Stimulated activated CD8-positive, alpha-beta memory T cell treated with anti-CD3 and anti-CD28 coated beads, Interleukin-7, amount 100 ng/mL, for 24 hours (primary cell): ENCODE data around the gene RTN1.
"Not testable (repeated sequence)": the region's sequence is repeated elsewhere in the genome, so short reads cannot be mapped to it uniquely, and the experiment has no call there.

ENCODE experiments used
- DNase-seq: peaks from one replicate; pipeline ENCODE4 v3.0.0-alpha.2; 2020; ENCODE audit warnings: low read depth

The RTN1 gene

GRCh38 chr14:59704054-59704645, 166.4 kb downstream of the RTN1 start:
- no peak for DNase-seq

GRCh38 chr14:59699442-59699841, 171.1 kb downstream of the RTN1 start:
- no peak for DNase-seq

- DNase-seq, result no peak
These were observed 171.8 kb downstream of the RTN1 start for GRCh38 chr14:59698793-59699192.

GRCh38 chr14:59695198-59695597, 175.4 kb downstream of the RTN1 start:
- no peak for DNase-seq

GRCh38 chr14:59691266-59691665, 179.3 kb downstream of the RTN1 start:
- no peak for DNase-seq

GRCh38 chr14:59690426-59690825, 180.2 kb downstream of the RTN1 start:
- DNase-seq, result no peak

- DNase-seq, result no peak
These were observed 182.1 kb downstream of the RTN1 start for GRCh38 chr14:59688224-59689170.

- DNase-seq, result no peak
These were observed 182.9 kb downstream of the RTN1 start for GRCh38 chr14:59687663-59688062.

- DNase-seq, result no peak
These were observed 190.7 kb downstream of the RTN1 start for GRCh38 chr14:59679872-59680271.

- no peak for DNase-seq
These were observed 192.2 kb downstream of the RTN1 start for GRCh38 chr14:59678352-59678751.

- DNase-seq, result no peak
These were observed 192.8 kb downstream of the RTN1 start for GRCh38 chr14:59677771-59678231.

- DNase-seq, result no peak
These were observed 195.2 kb downstream of the RTN1 start for GRCh38 chr14:59675394-59675793.

- no peak for DNase-seq
These were observed 205.8 kb downstream of the RTN1 start for GRCh38 chr14:59664741-59665140.

GRCh38 chr14:59657769-59658168, 212.8 kb downstream of the RTN1 start:
- DNase-seq, result no peak

GRCh38 chr14:59656473-59656872, 214.1 kb downstream of the RTN1 start:
- no peak for DNase-seq

- not testable (repeated sequence) for DNase-seq
These were observed 216.4 kb downstream of the RTN1 start for GRCh38 chr14:59654131-59654530.

GRCh38 chr14:59646832-59647231, 223.7 kb downstream of the RTN1 start:
- not testable (repeated sequence) for DNase-seq

- DNase-seq, result no peak
These were observed 231.7 kb downstream of the RTN1 start for GRCh38 chr14:59638885-59639284.

- DNase-seq, result no peak
These were observed 236.0 kb downstream of the RTN1 start for GRCh38 chr14:59634617-59635016.

GRCh38 chr14:59633486-59633885, 237.1 kb downstream of the RTN1 start:
- no peak for DNase-seq

- DNase-seq, result no peak
These were observed 238.2 kb downstream of the RTN1 start for GRCh38 chr14:59632381-59632780.

- DNase-seq, result no peak
These were observed 239.3 kb downstream of the RTN1 start for GRCh38 chr14:59631237-59631636.

GRCh38 chr14:59630288-59630963, 240.2 kb downstream of the RTN1 start:
- DNase-seq, result no peak
